Measurements from ENCODE around the gene TMEM163.

DNA sequence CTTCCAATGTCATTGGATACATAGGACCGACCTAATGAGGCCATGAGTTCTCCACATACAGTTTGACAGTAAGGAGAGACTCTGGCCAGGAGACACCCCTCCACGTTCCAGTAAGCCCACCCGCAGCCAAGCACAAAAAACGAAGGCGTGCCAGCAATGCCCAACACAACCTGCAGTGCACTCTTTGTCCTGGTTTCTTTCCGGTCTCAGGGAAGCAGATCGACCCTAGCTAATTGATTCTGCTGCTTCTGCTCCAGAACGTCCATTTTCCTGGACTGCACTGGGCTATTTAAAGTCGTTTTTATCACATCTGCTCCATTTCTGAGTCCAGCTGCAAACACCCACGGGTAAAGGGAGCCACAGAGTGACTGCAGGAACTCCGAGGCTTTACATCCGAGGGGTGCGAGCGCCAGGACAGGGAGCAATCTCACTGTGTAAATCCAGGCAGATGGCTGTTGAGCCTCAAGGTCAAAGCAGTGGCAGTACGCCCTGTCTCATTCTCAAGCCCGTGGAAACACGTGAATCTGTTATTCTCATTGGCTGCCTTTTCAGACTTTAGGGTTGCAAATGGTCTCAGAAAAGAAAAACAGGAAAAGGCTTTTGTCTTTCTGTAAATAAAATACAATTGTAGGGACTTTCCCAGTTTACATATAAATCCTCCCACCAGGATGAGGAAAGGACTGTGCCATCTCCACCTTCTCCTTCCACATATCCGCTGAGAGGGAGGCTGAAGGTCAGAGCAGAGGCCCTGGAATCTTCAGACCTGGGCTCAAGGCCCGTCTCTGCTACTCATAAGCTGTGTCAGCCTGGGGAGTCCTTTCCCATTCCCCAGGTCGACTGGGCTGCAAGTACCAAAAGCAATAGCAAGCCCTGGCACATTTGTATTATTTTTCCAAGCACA, 40.7 kb downstream of the TMEM163 start:
- TF ChIP-seq CTCF (IDR thresholded peaks at IDR 0.05; ENCODE audit: low read depth, low read length, poor library complexity, severe bottlenecking) = no peak
- TF ChIP-seq EZH2phosphoT487 (IDR thresholded peaks at IDR 0.05; ENCODE audit: borderline replicate concordance, low read length) = no peak

All from DOHH2 (cell line).